Transverse colon (tissue), 4 donors: ENCODE results near the gene PCF11. TPM values are rescaled to one million over a fixed set of nuclear protein-coding genes. Genes with fewer than 3 reads are reported as not detected.
"Not testable (repeated sequence)": the region's sequence is repeated elsewhere in the genome, so short reads cannot be mapped to it uniquely, and the experiment has no call there.

Experiments used
- DNase-seq: peaks from one replicate; pipeline ENCODE4 v3.0.0-alpha.2; 2019
- H3K27ac ChIP-seq, 4 donors: fragments of 200-600 bp; sonication (generic); 2 replicates each; pipeline ENCODE4 v1.5.1; 2016 to 2018; ENCODE audit warnings: inconsistent platforms in 4 of 4
- H3K27me3 ChIP-seq: fragments of 200-600 bp; sonication (generic); 2 replicates; pipeline ENCODE4 v1.5.1; 2017; ENCODE audit warnings: inconsistent platforms
- H3K36me3 ChIP-seq, 4 donors: fragments of 200-600 bp; sonication (generic); 2 replicates each; pipeline ENCODE4 v1.5.1; 2017 to 2019; ENCODE audit warnings: inconsistent platforms in 4 of 4
- H3K4me1 ChIP-seq, 4 donors: fragments of 200-600 bp; sonication (generic); 2 replicates each; pipeline ENCODE4 v1.5.1; 2017 to 2020; ENCODE audit warnings: inconsistent platforms in 4 of 4
- H3K4me3 ChIP-seq, 4 donors: fragments of 200-600 bp; sonication (generic); 1 replicate in 1 of 4; 2 replicates in 3 of 4; pipeline versions ENCODE4 v1.5.1 to v1.6.1; 2017 to 2019; ENCODE audit warnings: inconsistent platforms in 4 of 4
- H3K9me3 ChIP-seq, 2 donors: fragments of 200-600 bp; sonication (generic); 2 replicates each; pipeline ENCODE4 v1.5.1; 2017 to 2019; ENCODE audit warnings: inconsistent platforms in 2 of 2
- EP300 ChIP-seq: sonication (generic); formaldehyde crosslinking; IDR thresholded peaks from one replicate; pipeline ENCODE4 v1.6.1; 2017; ENCODE audit warnings: antibody characterized with exemption, low read depth
- POLR2A ChIP-seq: fragments of 450-650 bp; IDR thresholded peaks from one replicate; pipeline ENCODE4 v1.6.1; 2016; ENCODE audit warnings: antibody characterized with exemption, mild to moderate bottlenecking, moderate library complexity
- POLR2AphosphoS5 ChIP-seq, 3 donors: sonication (generic); formaldehyde crosslinking; IDR thresholded peaks; one replicate each; pipeline ENCODE4 v1.6.1; 2016; ENCODE audit warnings: antibody characterized with exemption in 3 of 3
- WGBS, 2 donors: methylation state at CpG; one replicate each; pipeline ENCODE4 v1.1.5; 2018; ENCODE audit warnings: low coverage in 1 of 2; 5-methylcytosine and 5-hydroxymethylcytosine counted together
- in situ Hi-C, 4 donors: fragments of 200-750 bp; cut with MboI; loops; one replicate each; pipeline versions ENCODE4 v1.15.0 to v1.15.1; 2017; ENCODE audit warnings: low sequenced_read_pairs in 3 of 4, low pct_ligation_motif_present in 1 of 4, low pct_unique_long_range_greater_than_20kb in 1 of 4
- intact Hi-C: fragments of 100-400 bp; cut with DNase I; formaldehyde crosslinking; loops from one replicate; pipeline ENCODE4 v1.15.1; 2023; ENCODE audit warnings: low total_unique reads
- total RNA-seq, 4 donors: library from RNA; depleted of rRNA; stranded (reverse); fragments of >200 nt; gene quantifications; one replicate each; pipeline ENCODE4 v1.1.0, GENCODE V29; 2016
- TF ChIP-seq, protein P1 (sequence below), 5 experiments: fragments of 200-600 bp in 3 of 5; fragments of 450-650 bp in 2 of 5; sonication (generic) in 3 of 5; IDR thresholded peaks; 1 replicate in 2 of 5; 2 replicates in 3 of 5; pipeline ENCODE4 v1.5.1; 2016 to 2017; ENCODE audit warnings: antibody characterized with exemption in 5 of 5, inconsistent platforms in 3 of 5, mild to moderate bottlenecking in 2 of 5, moderate library complexity in 1 of 5

The PCF11 gene
- total RNA-seq, 4 donors from 2014 or later = 81.1 to 346 (median 154) TPM

DNA sequence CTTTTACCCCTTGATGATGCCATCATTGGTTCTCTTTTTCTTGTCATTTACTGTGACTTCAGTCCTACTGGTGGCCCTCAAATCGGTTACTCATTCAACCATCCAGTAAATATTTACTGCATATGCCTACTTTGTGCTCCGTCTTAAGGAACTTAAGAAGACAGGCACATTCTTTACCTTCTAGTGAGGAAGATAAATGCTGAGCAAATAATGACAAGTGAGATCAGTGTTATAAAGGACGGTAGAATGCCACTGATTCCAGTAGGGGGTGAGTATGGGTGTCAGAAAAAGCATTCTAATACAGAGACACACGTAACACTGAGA lies 38.2 kb downstream of the PCF11 start:
- intact Hi-C loops (no loop called here), in situ Hi-C loops (loop anchor here in 2 of 4 donors (10.0 to 25.0 kb wide), 2 partner anchors 108 to 290 kb away; partner anchors contain the start of genes DDIAS (in 2 of the 2) and PRCP (in 2 of the 2))
- Histone ChIP-seq H3K36me3 (peaks cover 0 to 27% (median 7%) of the 10 kb centered on the region in 4 donors), H3K4me1 (peaks cover 9 to 41% (median 22%) of the 10 kb centered on the region in 4 donors), H3K9me3 (no peaks in the 10 kb centered on the region), H3K4me3 (peak overlapping the region in 3 of 4 donors; percentile 59 to 86 (median 70)), H3K27ac (peak overlapping the region; percentile 91 to 97 (median 93)), H3K27me3 (no peaks in the 10 kb centered on the region)
- TF ChIP-seq POLR2AphosphoS5 (IDR thresholded peaks at IDR 0.05) (no peak), POLR2A (no peak), EP300 (no peak)
- TF ChIP-seq, protein P1, sequence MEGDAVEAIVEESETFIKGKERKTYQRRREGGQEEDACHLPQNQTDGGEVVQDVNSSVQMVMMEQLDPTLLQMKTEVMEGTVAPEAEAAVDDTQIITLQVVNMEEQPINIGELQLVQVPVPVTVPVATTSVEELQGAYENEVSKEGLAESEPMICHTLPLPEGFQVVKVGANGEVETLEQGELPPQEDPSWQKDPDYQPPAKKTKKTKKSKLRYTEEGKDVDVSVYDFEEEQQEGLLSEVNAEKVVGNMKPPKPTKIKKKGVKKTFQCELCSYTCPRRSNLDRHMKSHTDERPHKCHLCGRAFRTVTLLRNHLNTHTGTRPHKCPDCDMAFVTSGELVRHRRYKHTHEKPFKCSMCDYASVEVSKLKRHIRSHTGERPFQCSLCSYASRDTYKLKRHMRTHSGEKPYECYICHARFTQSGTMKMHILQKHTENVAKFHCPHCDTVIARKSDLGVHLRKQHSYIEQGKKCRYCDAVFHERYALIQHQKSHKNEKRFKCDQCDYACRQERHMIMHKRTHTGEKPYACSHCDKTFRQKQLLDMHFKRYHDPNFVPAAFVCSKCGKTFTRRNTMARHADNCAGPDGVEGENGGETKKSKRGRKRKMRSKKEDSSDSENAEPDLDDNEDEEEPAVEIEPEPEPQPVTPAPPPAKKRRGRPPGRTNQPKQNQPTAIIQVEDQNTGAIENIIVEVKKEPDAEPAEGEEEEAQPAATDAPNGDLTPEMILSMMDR (IDR thresholded peaks at IDR 0.05) = no peak
- WGBS, 2 donors = 18 to 27% methylated on average over 4 of the region's 4 CpGs
- no peak for DNase-seq

DNA sequence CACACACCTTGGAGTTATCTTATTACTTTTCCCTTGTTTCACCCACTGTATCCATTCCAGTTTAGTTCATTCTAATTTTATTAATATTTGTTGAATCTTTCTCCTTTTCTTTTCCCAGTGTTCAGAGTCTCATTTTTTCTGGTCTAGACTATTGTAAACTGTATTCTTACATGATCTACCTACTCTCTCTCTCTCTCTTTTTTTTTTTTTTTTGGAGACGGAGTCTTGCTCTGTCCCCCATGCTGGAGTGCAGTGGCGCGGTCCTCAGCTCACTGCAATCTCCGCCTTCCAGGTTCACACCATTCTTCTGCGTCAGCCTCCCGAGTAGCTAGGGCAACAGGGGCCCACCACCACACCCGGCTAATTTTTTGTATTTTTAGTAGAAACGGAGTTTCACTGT lies 38.7 kb downstream of the PCF11 start:
- in situ Hi-C loops = loop anchor here in 2 of 4 donors (10.0 to 25.0 kb wide), 2 partner anchors 108 to 291 kb away; partner anchors contain the start of genes DDIAS (in 2 of the 2) and PRCP (in 2 of the 2)
- H3K27ac ChIP-seq = peak overlapping the region in 1 of 4 donors; percentile 94
- TF ChIP-seq POLR2AphosphoS5 (IDR thresholded peaks at IDR 0.05) = no peak
- peaks cover 0 to 25% (median 5%) of the 10 kb centered on the region in 4 donors for H3K36me3 ChIP-seq
- WGBS, 2 donors = 95 to 96% methylated on average over 8 of the region's 8 CpGs
- H3K4me3 ChIP-seq = no peak overlapping the region
- peaks cover 9 to 41% (median 22%) of the 10 kb centered on the region in 4 donors for H3K4me1 ChIP-seq
- no peak for DNase-seq
- no peaks in the 10 kb centered on the region for H3K27me3 ChIP-seq
- H3K9me3 ChIP-seq = no peaks in the 10 kb centered on the region
- intact Hi-C loops = no loop called here

DNA sequence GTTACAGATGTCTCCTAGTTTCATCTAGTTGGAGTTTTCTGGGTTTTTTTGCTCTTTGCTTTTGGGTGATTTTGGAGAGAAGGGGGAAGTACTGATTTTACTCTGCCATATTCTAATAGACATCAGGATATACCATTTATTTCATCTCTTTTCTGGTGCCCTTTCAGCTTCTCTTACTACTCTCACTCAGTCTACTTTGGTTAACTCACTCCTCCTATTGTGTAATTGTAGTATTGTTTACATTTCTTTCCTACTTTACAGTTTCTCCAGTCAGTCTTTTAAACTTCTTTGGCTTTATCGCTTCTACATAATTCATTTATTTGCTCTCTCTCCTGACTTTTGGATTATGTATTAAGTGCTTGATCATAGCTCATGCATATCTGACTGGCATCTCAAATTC lies 43.1 kb downstream of the PCF11 start:
- Histone ChIP-seq H3K4me3 (no peak overlapping the region), H3K36me3 (peaks cover 0 to 28% (median 1%) of the 10 kb centered on the region in 4 donors), H3K9me3 (no peaks in the 10 kb centered on the region), H3K27ac (no peak overlapping the region), H3K27me3 (no peaks in the 10 kb centered on the region), H3K4me1 (peaks cover 3 to 26% (median 7%) of the 10 kb centered on the region in 4 donors)
- TF ChIP-seq POLR2A = no peak
- TF ChIP-seq EP300 = no peak
- TF ChIP-seq, protein P1 (IDR thresholded peaks at IDR 0.05) = no peak
- TF ChIP-seq POLR2AphosphoS5 (IDR thresholded peaks at IDR 0.05) = no peak
- intact Hi-C loops = no loop called here
- WGBS, 2 donors = 87 to 92% methylated on average over 1 of the region's 1 CpG
- in situ Hi-C loops = no loop called here
- DNase-seq = no peak

DNA sequence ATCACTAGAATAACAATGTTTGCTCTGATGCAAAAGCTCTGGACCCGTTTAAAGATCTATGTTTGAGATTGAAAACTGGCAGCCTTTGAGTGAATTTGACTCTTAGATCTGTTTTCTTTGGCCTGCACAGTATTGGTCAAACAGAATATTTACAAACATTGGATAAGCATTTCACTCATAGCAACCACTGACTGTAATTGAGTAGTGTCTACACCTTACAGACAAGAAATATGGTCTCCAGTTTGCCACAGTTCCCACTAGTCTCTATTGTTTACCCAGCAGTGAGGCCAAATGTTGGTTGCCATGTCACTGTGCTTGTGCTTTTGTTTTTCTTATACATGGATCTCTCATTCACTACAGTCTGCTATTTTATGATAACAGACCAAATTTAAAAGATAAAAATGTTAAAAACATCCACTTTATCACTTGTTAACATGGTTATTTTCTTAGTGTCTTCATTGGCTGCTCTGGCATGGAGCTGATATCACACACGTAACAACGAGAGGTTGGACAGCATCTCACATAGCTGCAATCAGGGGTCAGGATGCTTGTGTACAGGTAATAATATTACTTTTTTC lies 48.8 kb downstream of the PCF11 start:
- Histone ChIP-seq H3K4me3 (no peak overlapping the region), H3K27me3 (no peaks in the 10 kb centered on the region), H3K36me3 (peaks cover 0 to 14% (median 7%) of the 10 kb centered on the region in 4 donors), H3K4me1 (no peaks in the 10 kb centered on the region), H3K9me3 (no peaks in the 10 kb centered on the region), H3K27ac (no peak overlapping the region)
- 90 to 95% methylated on average over 3 of the region's 3 CpGs for WGBS, 2 donors
- in situ Hi-C loops = no loop called here
- intact Hi-C loops = no loop called here
- TF ChIP-seq POLR2A (no peak), POLR2AphosphoS5 (IDR thresholded peaks at IDR 0.05) (no peak), EP300 (no peak)
- TF ChIP-seq, protein P1 (IDR thresholded peaks at IDR 0.05) = no peak
- DNase-seq = no peak

DNA sequence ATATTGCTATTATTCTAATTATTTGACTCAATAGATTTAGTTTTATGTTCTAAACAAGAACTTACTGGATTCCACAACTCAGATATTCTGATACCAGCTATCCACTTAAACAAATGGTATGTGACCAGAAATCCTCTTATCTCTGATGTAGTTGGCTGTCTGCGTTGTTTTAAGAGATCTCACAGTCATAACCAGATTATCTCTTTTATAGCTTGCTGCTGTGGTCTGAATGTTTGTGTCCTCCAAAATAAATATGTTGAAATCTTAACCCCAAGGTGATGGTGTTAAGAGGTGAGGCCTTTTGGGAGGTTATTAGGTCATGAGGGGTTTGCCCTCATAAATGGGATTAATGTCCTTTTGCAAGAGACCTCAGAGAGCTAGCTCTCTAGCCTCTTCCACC lies 49.3 kb downstream of the PCF11 start:
- TF ChIP-seq POLR2AphosphoS5 (IDR thresholded peaks at IDR 0.05) (no peak), EP300 (no peak), POLR2A (no peak)
- TF ChIP-seq, protein P1 (IDR thresholded peaks at IDR 0.05) = no peak
- Histone ChIP-seq H3K27me3 (no peaks in the 10 kb centered on the region), H3K36me3 (peaks cover 0 to 19% (median 8%) of the 10 kb centered on the region in 4 donors), H3K27ac (no peak overlapping the region), H3K4me1 (no peaks in the 10 kb centered on the region), H3K9me3 (no peaks in the 10 kb centered on the region), H3K4me3 (no peak overlapping the region)
- no peak for DNase-seq
- 63 to 89% methylated on average over 1 of the region's 1 CpG for WGBS, 2 donors
- intact Hi-C loops = no loop called here
- in situ Hi-C loops = no loop called here

DNA sequence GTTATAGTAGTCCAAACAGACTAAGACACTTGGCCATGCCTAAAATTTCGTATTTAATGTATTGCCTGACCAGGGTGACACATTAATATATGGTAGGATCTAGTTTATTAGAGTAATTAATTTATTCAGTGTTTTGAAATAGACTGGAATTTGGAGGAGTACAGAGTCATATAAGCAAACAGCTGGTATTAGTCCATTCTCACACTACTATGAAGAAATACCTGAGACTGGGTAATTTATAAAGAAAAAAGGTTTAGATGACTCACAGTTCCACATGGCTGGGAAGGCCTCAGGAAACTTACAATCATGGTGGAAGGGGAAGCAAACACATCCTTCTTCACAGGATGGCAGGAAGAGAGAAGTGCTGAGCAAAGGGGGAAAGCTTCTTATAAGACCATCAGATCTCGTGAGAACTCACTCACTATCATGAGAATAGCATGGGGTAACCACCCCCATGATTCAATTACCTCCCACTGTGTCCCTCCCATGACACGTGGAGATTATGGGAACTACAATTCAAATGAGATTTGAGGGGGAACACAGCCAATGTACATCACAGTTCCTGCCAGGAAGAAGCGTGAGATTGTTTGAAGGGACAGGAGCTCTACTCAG lies 49.9 kb downstream of the PCF11 start:
- intact Hi-C loops = not testable (repeated sequence)

More for the DNA sequence above, 49.9 kb downstream of the PCF11 start:
- H3K4me1 ChIP-seq, H3K4me3 ChIP-seq, H3K27me3 ChIP-seq, in situ Hi-C loops, H3K9me3 ChIP-seq, DNase-seq, H3K27ac ChIP-seq: not testable (repeated sequence)
- 63 to 84% methylated on average over 2 to 4 of the region's 4 CpGs for WGBS, 2 donors
- H3K36me3 ChIP-seq = peaks cover 0 to 23% (median 9%) of the 10 kb centered on the region in 4 donors
